Sciatic nerve (tissue), 2 donors: ENCODE measurements around the gene UGT1A5. TPM values are rescaled to one million over a fixed set of nuclear protein-coding genes. Genes with fewer than 3 reads are reported as not detected.
A peak's percentile ranks its signal among the peaks of the same experiment; 100 is the strongest.

Source experiments
- ATAC-seq: fragments of 200-7000 bp; cut with Tn5 transposase; one replicate; pipeline ENCODE4 v1.9.1; 2020; ENCODE audit warnings: mild to moderate bottlenecking, moderate library complexity
- DNase-seq: peaks from one replicate; pipeline ENCODE4 v3.0.0-alpha.2; 2020; ENCODE audit warnings: low spot score
- intact Hi-C: fragments of 100-400 bp; cut with DNase I; formaldehyde crosslinking; loops from one replicate; pipeline ENCODE4 v1.14.2; 2022
- total RNA-seq: library from RNA; stranded (reverse); fragmentation: NEBNext Ultra II Directional; extraction: Animal tissue kit (Norgen Biotek cat#: 25700); gene quantifications from one replicate; pipeline ENCODE4 v1.2.1, GENCODE V29; 2021
- donor health status: DM: no; HTN: no; CAD: no.
- donor health status: DM: no; HTN: no; CAD: no.

The UGT1A5 gene
- total RNA-seq, 1 donor from 2014 or later: not detected

GRCh38 chr2:233799087-233799665 is 86.5 kb downstream of the UGT1A5 start:
- ATAC-seq: no peak
- peak; percentile 30 for DNase-seq

GRCh38 chr2:233799716-233800115 is 87.0 kb downstream of the UGT1A5 start:
- intact Hi-C loops: no loop called here
- DNase-seq (no peak), ATAC-seq (no peak)

More at GRCh38 chr2:233799087-233799665, 86.5 kb downstream of the UGT1A5 start:
- intact Hi-C loops: no loop called here

GRCh38 chr2:233800208-233800607 is 87.5 kb downstream of the UGT1A5 start:
- intact Hi-C loops: no loop called here
- DNase-seq: no peak
- ATAC-seq: no peak

- DNase-seq (no peak), ATAC-seq (no peak)
- intact Hi-C loops: no loop called here
Observed at GRCh38 chr2:233801357-233802131, 88.8 kb downstream of the UGT1A5 start.

GRCh38 chr2:233802132-233802815 is 89.6 kb downstream of the UGT1A5 start:
- intact Hi-C loops: no loop called here
- ATAC-seq: no peak
- no peak for DNase-seq

- no peak for ATAC-seq
- intact Hi-C loops: no loop called here
- no peak for DNase-seq
Observed at GRCh38 chr2:233803292-233803911, 90.7 kb downstream of the UGT1A5 start.

GRCh38 chr2:233803994-233804393 is 91.3 kb downstream of the UGT1A5 start:
- DNase-seq (no peak), ATAC-seq (no peak)
- intact Hi-C loops: no loop called here

GRCh38 chr2:233807215-233807865 is 94.6 kb downstream of the UGT1A5 start:
- DNase-seq (peak; percentile 41), ATAC-seq (no peak)
- intact Hi-C loops: no loop called here

GRCh38 chr2:233807966-233808935 is 95.5 kb downstream of the UGT1A5 start:
- intact Hi-C loops: no loop called here
- ATAC-seq: no peak
- DNase-seq: peak; percentile 38

- DNase-seq (peak; percentile 5), ATAC-seq (no peak)
- intact Hi-C loops: no loop called here
Observed at GRCh38 chr2:233810385-233810784, 97.7 kb downstream of the UGT1A5 start.

GRCh38 chr2:233811087-233811486 is 98.4 kb downstream of the UGT1A5 start:
- peak; percentile 22 for DNase-seq
- intact Hi-C loops: no loop called here
- ATAC-seq: no peak

- intact Hi-C loops: no loop called here
- no peak for ATAC-seq
- peak; percentile 28 for DNase-seq
Observed at GRCh38 chr2:233811732-233812131, 99.0 kb downstream of the UGT1A5 start.

- DNase-seq (peak; percentile 18), ATAC-seq (no peak)
- intact Hi-C loops: no loop called here
Observed at GRCh38 chr2:233813236-233814055, 100.7 kb downstream of the UGT1A5 start.

GRCh38 chr2:233814056-233814835 is 101.5 kb downstream of the UGT1A5 start:
- ATAC-seq (no peak), DNase-seq (peak; percentile 26)
- intact Hi-C loops: no loop called here

GRCh38 chr2:233815861-233816260 is 103.2 kb downstream of the UGT1A5 start:
- DNase-seq (no peak), ATAC-seq (no peak)
- intact Hi-C loops: no loop called here

- intact Hi-C loops: no loop called here
Observed at GRCh38 chr2:233816334-233816733, 103.6 kb downstream of the UGT1A5 start.

GRCh38 chr2:233816771-233817170 is 104.1 kb downstream of the UGT1A5 start:
- DNase-seq: peak; percentile 41
- intact Hi-C loops: no loop called here
- no peak for ATAC-seq

More at GRCh38 chr2:233816334-233816733, 103.6 kb downstream of the UGT1A5 start:
- DNase-seq (peak; percentile 19), ATAC-seq (no peak)
